ENCODE data around the gene XPOT.

GRCh38 chr12:64385019-64385418 is 19.2 kb upstream of the XPOT start:
- TF ChIP-seq POLR2A (IDR thresholded peaks at IDR 0.05) (no peak), CTCF (IDR thresholded peaks at IDR 0.05) (no peak)
